ENCODE data around the gene ZNF236.

Gene ZNF236

GRCh38 chr18:76855594-76855993, 33.2 kb downstream of the ZNF236 start:
- TF ChIP-seq, protein P1, sequence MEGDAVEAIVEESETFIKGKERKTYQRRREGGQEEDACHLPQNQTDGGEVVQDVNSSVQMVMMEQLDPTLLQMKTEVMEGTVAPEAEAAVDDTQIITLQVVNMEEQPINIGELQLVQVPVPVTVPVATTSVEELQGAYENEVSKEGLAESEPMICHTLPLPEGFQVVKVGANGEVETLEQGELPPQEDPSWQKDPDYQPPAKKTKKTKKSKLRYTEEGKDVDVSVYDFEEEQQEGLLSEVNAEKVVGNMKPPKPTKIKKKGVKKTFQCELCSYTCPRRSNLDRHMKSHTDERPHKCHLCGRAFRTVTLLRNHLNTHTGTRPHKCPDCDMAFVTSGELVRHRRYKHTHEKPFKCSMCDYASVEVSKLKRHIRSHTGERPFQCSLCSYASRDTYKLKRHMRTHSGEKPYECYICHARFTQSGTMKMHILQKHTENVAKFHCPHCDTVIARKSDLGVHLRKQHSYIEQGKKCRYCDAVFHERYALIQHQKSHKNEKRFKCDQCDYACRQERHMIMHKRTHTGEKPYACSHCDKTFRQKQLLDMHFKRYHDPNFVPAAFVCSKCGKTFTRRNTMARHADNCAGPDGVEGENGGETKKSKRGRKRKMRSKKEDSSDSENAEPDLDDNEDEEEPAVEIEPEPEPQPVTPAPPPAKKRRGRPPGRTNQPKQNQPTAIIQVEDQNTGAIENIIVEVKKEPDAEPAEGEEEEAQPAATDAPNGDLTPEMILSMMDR (conservative IDR thresholded peaks at IDR 0.05; ENCODE audit: control insufficient read depth, insufficient read depth, low read depth, low read length), result no peak
- no peak overlapping the region for H3K4me3 ChIP-seq (ENCODE audit: control insufficient read depth, low read depth, low read length)
- no peak for DNase-seq (ENCODE audit: low read depth)

DNA sequence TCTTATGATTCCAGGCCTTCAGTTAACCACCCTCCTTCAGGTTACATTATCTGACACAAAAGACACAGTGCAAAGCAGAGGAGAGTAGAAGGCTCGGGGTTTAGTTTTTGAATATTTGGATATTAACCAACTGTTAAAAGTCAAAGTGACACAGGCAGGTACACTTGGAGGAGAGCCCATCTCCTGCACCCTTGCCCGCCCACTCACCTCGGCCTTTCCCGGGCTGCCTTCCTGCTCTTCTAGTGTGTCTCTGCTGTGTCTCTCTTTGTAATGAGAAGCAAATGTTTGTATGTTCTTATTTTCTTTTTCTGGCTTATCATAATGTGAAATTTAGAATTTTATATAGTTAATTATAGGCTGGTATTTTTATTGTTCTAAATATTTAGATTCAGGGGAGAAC, 35.1 kb downstream of the ZNF236 start:
- H3K4me3 ChIP-seq (ENCODE audit: control insufficient read depth, low read depth, low read length), result no peak overlapping the region
- no peak for DNase-seq (ENCODE audit: low read depth)
- TF ChIP-seq, protein P1 (conservative IDR thresholded peaks at IDR 0.05; ENCODE audit: control insufficient read depth, insufficient read depth, low read depth, low read length), result no peak

DNA sequence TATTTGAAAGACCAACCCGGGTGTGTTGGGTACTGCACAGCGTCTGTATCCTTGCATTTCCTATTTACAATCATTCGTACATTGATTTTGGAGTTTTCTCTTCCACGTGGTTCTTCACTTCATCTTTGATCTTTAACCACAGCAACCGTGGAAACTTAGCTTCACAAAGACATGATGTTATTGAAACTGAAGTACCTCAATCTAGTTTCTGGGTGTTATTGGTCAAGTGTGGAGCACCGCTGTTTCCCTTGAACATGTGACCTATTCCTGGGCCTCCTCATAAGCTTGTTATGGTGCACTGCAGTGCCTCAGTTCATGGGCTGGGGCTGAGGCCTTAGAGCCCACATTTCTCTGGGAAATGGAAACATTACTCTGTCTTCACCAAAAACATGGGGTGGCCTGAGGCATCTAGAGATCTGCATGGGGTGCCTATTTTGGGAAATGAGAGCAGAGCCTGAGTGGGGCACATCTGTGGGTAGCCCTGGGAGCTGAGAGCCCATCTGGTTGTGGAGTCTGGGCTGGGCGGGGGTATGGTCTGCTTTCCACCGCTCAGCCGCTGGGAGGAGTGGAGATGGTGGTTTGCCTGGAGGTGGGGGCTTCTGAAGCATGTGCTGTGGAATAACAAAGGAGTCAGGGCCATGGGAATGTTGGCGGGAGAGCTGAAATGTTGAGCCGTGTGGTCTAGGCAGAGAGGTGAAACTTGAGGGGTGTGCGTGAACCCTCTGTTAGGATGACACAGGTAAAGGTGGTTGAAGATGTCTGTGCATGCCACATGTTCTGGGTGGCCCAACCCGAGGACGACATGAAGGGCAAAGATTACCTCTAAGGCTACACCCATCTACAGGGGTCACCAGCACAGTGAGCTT, 37.4 kb downstream of the ZNF236 start:
- H3K4me3 ChIP-seq (ENCODE audit: control insufficient read depth, low read depth, low read length), result no peak overlapping the region
- DNase-seq (ENCODE audit: low read depth), result no peak
- TF ChIP-seq, protein P1 (conservative IDR thresholded peaks at IDR 0.05; ENCODE audit: control insufficient read depth, insufficient read depth, low read depth, low read length), result no peak

GRCh38 chr18:76860411-76860810, 38.1 kb downstream of the ZNF236 start:
- H3K4me3 ChIP-seq (ENCODE audit: control insufficient read depth, low read depth, low read length), result no peak overlapping the region
- DNase-seq (ENCODE audit: low read depth), result peak; percentile 55
- TF ChIP-seq, protein P1 (conservative IDR thresholded peaks at IDR 0.05; ENCODE audit: control insufficient read depth, insufficient read depth, low read depth, low read length), result no peak

GRCh38 chr18:76866666-76867065, 44.3 kb downstream of the ZNF236 start:
- no peak for DNase-seq (ENCODE audit: low read depth)
- TF ChIP-seq, protein P1 (conservative IDR thresholded peaks at IDR 0.05; ENCODE audit: control insufficient read depth, insufficient read depth, low read depth, low read length), result no peak
- no peak overlapping the region for H3K4me3 ChIP-seq (ENCODE audit: control insufficient read depth, low read depth, low read length)

DNA sequence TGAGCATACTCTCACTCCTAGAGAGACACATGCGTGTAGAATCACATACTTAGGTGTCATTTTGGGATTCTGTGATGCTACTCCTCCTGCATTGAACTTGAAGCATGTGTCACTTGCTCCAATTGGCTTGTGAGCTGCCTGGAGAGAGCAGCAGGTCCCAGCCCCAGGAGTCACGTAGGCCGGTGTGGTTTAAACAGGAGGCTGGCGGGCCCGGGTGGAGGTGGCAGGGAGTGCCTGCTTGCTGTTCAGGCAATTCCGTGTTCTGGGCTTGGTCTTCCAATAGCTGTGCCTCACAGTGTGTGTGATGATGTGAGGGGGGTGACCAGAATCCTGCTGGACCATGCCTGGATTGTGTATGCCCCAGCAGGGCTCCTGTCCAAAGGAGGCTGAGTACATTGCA, 51.0 kb downstream of the ZNF236 start:
- no peak for DNase-seq (ENCODE audit: low read depth)
- no peak overlapping the region for H3K4me3 ChIP-seq (ENCODE audit: control insufficient read depth, low read depth, low read length)
- TF ChIP-seq, protein P1 (conservative IDR thresholded peaks at IDR 0.05; ENCODE audit: control insufficient read depth, insufficient read depth, low read depth, low read length), result no peak
